H1 (cell line): ENCODE results near the gene OTOL1.

Source experiments
- CEBPB ChIP-seq: IDR thresholded peaks from 2 replicates; pipeline ENCODE4 v1.6.1; 2012; ENCODE audit warnings: low read depth, low read length
- EP300 ChIP-seq, 2 experiments: IDR thresholded peaks; 1 replicate in 1 of 2; 2 replicates in 1 of 2; pipeline ENCODE4 v1.6.1; 2011 to 2012; ENCODE audit warnings: low read depth in 2 of 2, low read length in 2 of 2, mild to moderate bottlenecking in 2 of 2, borderline replicate concordance in 1 of 2, inconsistent platforms in 1 of 2, moderate library complexity in 1 of 2
- EZH2 ChIP-seq: fragments of 200-600 bp; sonication (generic); IDR thresholded peaks from 2 replicates; pipeline ENCODE4 v1.7.1; 2012; ENCODE audit warnings: low read depth, mild to moderate bottlenecking, moderate library complexity, low read length, inconsistent platforms; ENCODE audit not compliant: severe bottlenecking
- GTF2F1 ChIP-seq: IDR thresholded peaks from 2 replicates; pipeline ENCODE4 v1.6.1; 2012; ENCODE audit warnings: low read depth, low read length, improper control_type of control experiment, borderline replicate concordance
- POLR2A ChIP-seq, 2 experiments: IDR thresholded peaks; 1 replicate in 1 of 2; 2 replicates in 1 of 2; pipeline ENCODE4 v1.6.1; 2011; ENCODE audit warnings: low read depth in 2 of 2, low read length in 2 of 2, mild to moderate bottlenecking in 2 of 2; ENCODE audit errors: control extremely low read depth in 1 of 2
- RAD21 ChIP-seq, 2 experiments: IDR thresholded peaks in 1 of 2; conservative IDR thresholded peaks in 1 of 2; 2 replicates each; pipeline ENCODE4 v1.6.1; 2011; ENCODE audit warnings: low read depth in 2 of 2, low read length in 2 of 2, improper control_type of control experiment in 1 of 2, inconsistent platforms in 1 of 2, mild to moderate bottlenecking in 1 of 2, moderate library complexity in 1 of 2
- SIX5 ChIP-seq: IDR thresholded peaks from 2 replicates; pipeline ENCODE4 v1.6.1; 2011; ENCODE audit warnings: mild to moderate bottlenecking, low read depth, low read length
- TAF1 ChIP-seq: IDR thresholded peaks from 2 replicates; pipeline ENCODE4 v1.6.1; 2011; ENCODE audit warnings: mild to moderate bottlenecking, low read depth, low read length
- TCF12 ChIP-seq: IDR thresholded peaks from 2 replicates; pipeline ENCODE4 v1.6.1; 2011; ENCODE audit warnings: low read depth, mild to moderate bottlenecking, low read length
- YY1 ChIP-seq: IDR thresholded peaks from 2 replicates; pipeline ENCODE4 v1.6.1; 2011; ENCODE audit warnings: low read depth, mild to moderate bottlenecking, low read length
- TF ChIP-seq, protein P1 (sequence below), 3 experiments: IDR thresholded peaks; 1 replicate in 2 of 3; 2 replicates in 1 of 3; pipeline versions ENCODE4 v1.5.1 to v1.6.1; 2011; ENCODE audit warnings: low read length in 3 of 3, mild to moderate bottlenecking in 3 of 3, inconsistent platforms in 2 of 3, low read depth in 1 of 3, moderate library complexity in 1 of 3; ENCODE audit not compliant: insufficient read depth in 1 of 3; ENCODE audit errors: control extremely low read depth in 1 of 3
- TF ChIP-seq, protein P2 (sequence below): IDR thresholded peaks from 2 replicates; pipeline ENCODE4 v1.6.1; 2012; ENCODE audit warnings: low read length, inconsistent platforms

DNA sequence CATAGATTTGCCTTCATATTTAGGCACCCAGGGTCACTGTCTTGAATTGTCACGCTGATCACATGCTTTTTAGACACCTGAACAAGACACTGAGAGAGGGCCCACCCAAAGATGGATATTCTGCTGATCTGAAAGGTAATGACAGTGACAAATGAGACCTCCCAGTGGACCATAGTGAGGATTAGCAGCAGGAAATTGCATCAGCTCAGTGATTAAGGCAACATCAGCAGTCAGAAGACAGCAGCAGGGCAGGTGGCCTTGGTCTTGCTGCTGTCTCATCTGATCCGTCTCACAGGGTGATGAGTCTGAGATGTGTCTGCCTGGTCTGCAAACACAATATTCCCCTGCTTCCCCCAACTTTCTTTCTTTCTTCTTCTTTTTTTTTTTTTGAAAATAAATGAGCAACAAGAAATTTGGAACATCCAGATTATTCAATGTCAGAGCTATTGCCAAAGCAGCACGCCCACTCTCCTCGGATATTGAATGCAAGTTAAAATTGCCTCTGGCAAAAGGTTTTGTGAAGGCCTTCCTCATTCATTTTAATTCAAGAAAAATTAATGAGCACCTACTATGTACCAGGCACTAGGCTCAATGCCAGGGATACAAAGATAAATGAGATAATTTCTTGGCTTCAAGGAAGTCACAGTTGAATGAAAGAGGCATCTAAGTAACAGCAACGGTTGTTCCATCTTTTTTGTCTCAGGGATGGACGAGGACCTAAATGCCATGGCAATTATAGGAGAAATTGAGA, 14.1 kb downstream of the OTOL1 start:
- no peak for TF ChIP-seq EZH2
- TF ChIP-seq, protein P1, sequence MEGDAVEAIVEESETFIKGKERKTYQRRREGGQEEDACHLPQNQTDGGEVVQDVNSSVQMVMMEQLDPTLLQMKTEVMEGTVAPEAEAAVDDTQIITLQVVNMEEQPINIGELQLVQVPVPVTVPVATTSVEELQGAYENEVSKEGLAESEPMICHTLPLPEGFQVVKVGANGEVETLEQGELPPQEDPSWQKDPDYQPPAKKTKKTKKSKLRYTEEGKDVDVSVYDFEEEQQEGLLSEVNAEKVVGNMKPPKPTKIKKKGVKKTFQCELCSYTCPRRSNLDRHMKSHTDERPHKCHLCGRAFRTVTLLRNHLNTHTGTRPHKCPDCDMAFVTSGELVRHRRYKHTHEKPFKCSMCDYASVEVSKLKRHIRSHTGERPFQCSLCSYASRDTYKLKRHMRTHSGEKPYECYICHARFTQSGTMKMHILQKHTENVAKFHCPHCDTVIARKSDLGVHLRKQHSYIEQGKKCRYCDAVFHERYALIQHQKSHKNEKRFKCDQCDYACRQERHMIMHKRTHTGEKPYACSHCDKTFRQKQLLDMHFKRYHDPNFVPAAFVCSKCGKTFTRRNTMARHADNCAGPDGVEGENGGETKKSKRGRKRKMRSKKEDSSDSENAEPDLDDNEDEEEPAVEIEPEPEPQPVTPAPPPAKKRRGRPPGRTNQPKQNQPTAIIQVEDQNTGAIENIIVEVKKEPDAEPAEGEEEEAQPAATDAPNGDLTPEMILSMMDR (IDR thresholded peaks at IDR 0.05; ENCODE audit: control extremely low read depth in 1 of 3, insufficient read depth in 1 of 3, low read depth in 1 of 3, low read length in 3 of 3) = no peak
- no peak for TF ChIP-seq POLR2A (IDR thresholded peaks at IDR 0.05; ENCODE audit: control extremely low read depth in 1 of 2, low read depth in 2 of 2, low read length in 2 of 2)
- no peak for TF ChIP-seq YY1
- no peak for TF ChIP-seq TCF12
- TF ChIP-seq TAF1 = no peak
- TF ChIP-seq GTF2F1 = no peak
- no peak for TF ChIP-seq RAD21 (IDR thresholded peaks at IDR 0.05 in 1 of 2, conservative IDR thresholded peaks at IDR 0.05 in 1 of 2; ENCODE audit: low read depth in 2 of 2, low read length in 2 of 2)
- TF ChIP-seq, protein P2, sequence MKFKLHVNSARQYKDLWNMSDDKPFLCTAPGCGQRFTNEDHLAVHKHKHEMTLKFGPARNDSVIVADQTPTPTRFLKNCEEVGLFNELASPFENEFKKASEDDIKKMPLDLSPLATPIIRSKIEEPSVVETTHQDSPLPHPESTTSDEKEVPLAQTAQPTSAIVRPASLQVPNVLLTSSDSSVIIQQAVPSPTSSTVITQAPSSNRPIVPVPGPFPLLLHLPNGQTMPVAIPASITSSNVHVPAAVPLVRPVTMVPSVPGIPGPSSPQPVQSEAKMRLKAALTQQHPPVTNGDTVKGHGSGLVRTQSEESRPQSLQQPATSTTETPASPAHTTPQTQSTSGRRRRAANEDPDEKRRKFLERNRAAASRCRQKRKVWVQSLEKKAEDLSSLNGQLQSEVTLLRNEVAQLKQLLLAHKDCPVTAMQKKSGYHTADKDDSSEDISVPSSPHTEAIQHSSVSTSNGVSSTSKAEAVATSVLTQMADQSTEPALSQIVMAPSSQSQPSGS = no peak
- TF ChIP-seq EP300 (IDR thresholded peaks at IDR 0.05; ENCODE audit: borderline replicate concordance in 1 of 2, low read depth in 2 of 2, low read length in 2 of 2) = no peak
- no peak for TF ChIP-seq CEBPB
- no peak for TF ChIP-seq SIX5
